Suppressor macrophage (primary cell): ENCODE results near the gene PARD3.
A peak's percentile ranks its signal among the peaks of the same experiment; 100 is the strongest.
"Not testable (repeated sequence)": the region's sequence is repeated elsewhere in the genome, so short reads cannot be mapped to it uniquely, and the experiment has no call there.

Experiments
- DNase-seq, 4 experiments: peaks; one replicate each; pipeline ENCODE4 v3.0.0-alpha.2; 2020 to 2022

PARD3 gene

GRCh38 chr10:34087095-34087418 lies 728.0 kb downstream of the PARD3 start:
- no peak for DNase-seq

- no peak for DNase-seq
Observed at GRCh38 chr10:34083567-34083966, 731.5 kb downstream of the PARD3 start.

GRCh38 chr10:34081948-34082347 lies 733.1 kb downstream of the PARD3 start:
- no peak for DNase-seq

- DNase-seq = peak; percentile 39 to 48 (median 41)
Observed at GRCh38 chr10:34081347-34081743, 733.8 kb downstream of the PARD3 start.

- DNase-seq = no peak
Observed at GRCh38 chr10:34080485-34081346, 734.4 kb downstream of the PARD3 start.

- DNase-seq = no peak
Observed at GRCh38 chr10:34079702-34080484, 735.2 kb downstream of the PARD3 start.

- no peak for DNase-seq
Observed at GRCh38 chr10:34078745-34079470, 736.2 kb downstream of the PARD3 start.

- no peak for DNase-seq
Observed at GRCh38 chr10:34078017-34078744, 736.9 kb downstream of the PARD3 start.

- DNase-seq = no peak
Observed at GRCh38 chr10:34076443-34076842, 738.7 kb downstream of the PARD3 start.

GRCh38 chr10:34075254-34075926 lies 739.7 kb downstream of the PARD3 start:
- DNase-seq = no peak

- no peak for DNase-seq
Observed at GRCh38 chr10:34074051-34074450, 741.0 kb downstream of the PARD3 start.

- DNase-seq = not testable (repeated sequence)
Observed at GRCh38 chr10:34067741-34068140, 747.4 kb downstream of the PARD3 start.

GRCh38 chr10:34063592-34063991 lies 751.5 kb downstream of the PARD3 start:
- no peak for DNase-seq

GRCh38 chr10:34061841-34062240 lies 753.3 kb downstream of the PARD3 start:
- DNase-seq = peak in 3 of 4 experiments; percentile 9 to 43 (median 22)
